Cerebellar cortex (tissue), 1 donor: Measurements from ENCODE around the gene TBC1D14.
"Not testable (repeated sequence)": the region's sequence is repeated elsewhere in the genome, so short reads cannot be mapped to it uniquely, and the experiment has no call there.

Source experiments
- DNase-seq: peaks from one replicate; pipeline ENCODE4 v3.0.0-alpha.2; 2015; ENCODE audit warnings: low spot score

TBC1D14 gene

GRCh38 chr4:6910340-6910959 is 824 bp downstream of the TBC1D14 start:
- DNase-seq: no peak

GRCh38 chr4:6910960-6911874 is 1.6 kb downstream of the TBC1D14 start:
- no peak for DNase-seq

- not testable (repeated sequence) for DNase-seq
Observed at GRCh38 chr4:6911917-6912316, 2.3 kb downstream of the TBC1D14 start.

- no peak for DNase-seq
Observed at GRCh38 chr4:6912441-6912840, 2.8 kb downstream of the TBC1D14 start.

GRCh38 chr4:6913350-6913905 is 3.8 kb downstream of the TBC1D14 start:
- DNase-seq: no peak

GRCh38 chr4:6914448-6914847 is 4.8 kb downstream of the TBC1D14 start:
- DNase-seq: no peak

GRCh38 chr4:6915041-6916005 is 5.7 kb downstream of the TBC1D14 start:
- DNase-seq: no peak

GRCh38 chr4:6916069-6916586 is 6.5 kb downstream of the TBC1D14 start:
- no peak for DNase-seq

- DNase-seq: no peak
Observed at GRCh38 chr4:6916587-6917460, 7.2 kb downstream of the TBC1D14 start.

GRCh38 chr4:6917461-6918271 is 8.0 kb downstream of the TBC1D14 start:
- no peak for DNase-seq

GRCh38 chr4:6918338-6918737 is 8.7 kb downstream of the TBC1D14 start:
- DNase-seq: no peak

GRCh38 chr4:6920171-6920570 is 10.5 kb downstream of the TBC1D14 start:
- DNase-seq: no peak

GRCh38 chr4:6923507-6923906 is 13.9 kb downstream of the TBC1D14 start:
- DNase-seq: no peak

GRCh38 chr4:6924361-6924779 is 14.7 kb downstream of the TBC1D14 start:
- no peak for DNase-seq

GRCh38 chr4:6925357-6925836 is 15.8 kb downstream of the TBC1D14 start:
- DNase-seq: no peak

- DNase-seq: no peak
Observed at GRCh38 chr4:6926081-6926480, 16.5 kb downstream of the TBC1D14 start.

GRCh38 chr4:6926681-6927478 is 17.3 kb downstream of the TBC1D14 start:
- DNase-seq: no peak

GRCh38 chr4:6928081-6928480 is 18.5 kb downstream of the TBC1D14 start:
- DNase-seq: peak; percentile 93

GRCh38 chr4:6929339-6929811 is 19.7 kb downstream of the TBC1D14 start:
- no peak for DNase-seq
